ENCODE measurements around the gene LRRC23. TPM values are rescaled to one million over a fixed set of nuclear protein-coding genes. Genes with fewer than 3 reads are reported as not detected.

LRRC23 gene
- total and polyA plus RNA-seq, 2 donors from 2014 or later, result 16.6 to 19.7 TPM

DNA sequence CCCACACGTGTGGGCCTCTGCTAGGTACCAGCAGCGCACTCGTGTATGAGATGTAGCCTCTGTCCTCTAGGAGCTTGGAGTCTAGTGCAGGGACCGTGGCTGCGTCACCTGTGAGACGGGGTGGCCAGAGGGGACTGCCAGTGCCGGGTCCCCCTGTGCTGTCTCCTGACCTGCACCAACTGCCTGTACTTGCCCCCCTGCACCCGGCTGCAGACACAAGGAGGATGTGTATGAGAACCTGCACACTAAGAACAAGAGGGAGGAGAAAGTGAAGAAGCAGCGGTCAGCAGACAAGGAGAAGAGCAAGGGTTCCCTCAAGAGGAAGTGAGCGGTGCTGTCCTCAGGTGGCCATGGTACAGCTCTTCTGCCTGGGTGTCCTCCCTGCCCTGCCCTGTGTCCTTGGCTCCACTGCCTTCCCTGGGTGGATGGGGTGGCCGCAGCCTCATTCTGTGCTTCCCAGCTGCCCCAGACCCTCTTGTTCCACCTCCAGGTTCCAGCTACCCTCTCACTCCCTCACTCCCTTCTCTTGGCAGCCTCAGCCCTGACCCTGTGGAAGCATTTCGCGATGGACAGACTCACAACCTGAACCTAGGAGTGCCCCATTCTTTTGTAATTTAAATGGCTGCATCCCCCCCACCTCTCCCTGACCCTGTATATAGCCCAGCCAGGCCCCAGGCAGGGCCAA lies 56.1 kb downstream of the LRRC23 start:
- Histone ChIP-seq H3K9me3 (ENCODE audit: control insufficient read depth in 2 of 3, insufficient read depth in 1 of 3, low read length in 3 of 3) (no peaks in the 10 kb centered on the region), H3K27me3 (ENCODE audit: control insufficient read depth, insufficient read depth, low read length) (no peaks in the 10 kb centered on the region), H3K27ac (ENCODE audit: low read depth in 2 of 2, low read length in 2 of 2) (peak overlapping the region; percentile 0 to 80), H3K9ac (ENCODE audit: low read length in 3 of 3) (no peak overlapping the region), H3K4me3 (ENCODE audit: low read length in 3 of 3) (no peak overlapping the region), H3K4me1 (ENCODE audit: control insufficient read depth in 2 of 3, insufficient read depth in 2 of 3, low read depth in 1 of 3, low read length in 3 of 3) (peaks cover 0 to 26% (median 13%) of the 10 kb centered on the region in 3 donors), H3K36me3 (ENCODE audit: control insufficient read depth in 2 of 3, insufficient read depth in 3 of 3, low read length in 3 of 3) (peaks cover 0 to 11% (median 2%) of the 10 kb centered on the region in 3 donors)
- no peak for FAIRE-seq
- DNase-seq, result peak in 1 of 5 donors; percentile 47
- intact Hi-C loops (cut with DNase I), result no loop called here
- TF ChIP-seq, protein P1, sequence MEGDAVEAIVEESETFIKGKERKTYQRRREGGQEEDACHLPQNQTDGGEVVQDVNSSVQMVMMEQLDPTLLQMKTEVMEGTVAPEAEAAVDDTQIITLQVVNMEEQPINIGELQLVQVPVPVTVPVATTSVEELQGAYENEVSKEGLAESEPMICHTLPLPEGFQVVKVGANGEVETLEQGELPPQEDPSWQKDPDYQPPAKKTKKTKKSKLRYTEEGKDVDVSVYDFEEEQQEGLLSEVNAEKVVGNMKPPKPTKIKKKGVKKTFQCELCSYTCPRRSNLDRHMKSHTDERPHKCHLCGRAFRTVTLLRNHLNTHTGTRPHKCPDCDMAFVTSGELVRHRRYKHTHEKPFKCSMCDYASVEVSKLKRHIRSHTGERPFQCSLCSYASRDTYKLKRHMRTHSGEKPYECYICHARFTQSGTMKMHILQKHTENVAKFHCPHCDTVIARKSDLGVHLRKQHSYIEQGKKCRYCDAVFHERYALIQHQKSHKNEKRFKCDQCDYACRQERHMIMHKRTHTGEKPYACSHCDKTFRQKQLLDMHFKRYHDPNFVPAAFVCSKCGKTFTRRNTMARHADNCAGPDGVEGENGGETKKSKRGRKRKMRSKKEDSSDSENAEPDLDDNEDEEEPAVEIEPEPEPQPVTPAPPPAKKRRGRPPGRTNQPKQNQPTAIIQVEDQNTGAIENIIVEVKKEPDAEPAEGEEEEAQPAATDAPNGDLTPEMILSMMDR (IDR thresholded peaks at IDR 0.05; ENCODE audit: borderline replicate concordance, extremely low read depth, insufficient read depth), result no peak

DNA sequence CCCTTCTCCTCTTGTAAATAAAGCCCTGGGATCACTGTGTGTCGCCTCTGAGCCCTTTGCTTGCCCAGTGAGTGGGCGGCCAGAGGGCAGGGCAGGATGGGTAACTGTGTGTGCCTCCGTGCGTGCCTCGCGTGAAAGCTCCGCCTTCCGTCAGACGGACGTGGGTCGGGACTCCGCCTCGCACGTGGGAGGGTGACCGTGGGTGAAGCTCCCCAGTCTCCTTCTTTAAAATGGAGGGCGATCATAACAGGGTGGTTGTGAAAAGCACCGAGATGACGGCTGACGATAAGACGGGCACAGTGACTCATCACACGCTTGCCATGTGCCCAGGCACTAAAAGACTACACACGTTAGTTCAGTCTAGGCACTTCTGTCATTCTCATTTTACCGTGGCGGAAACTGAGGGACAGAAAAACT lies 56.7 kb downstream of the LRRC23 start:
- Histone ChIP-seq H3K36me3 (ENCODE audit: control insufficient read depth in 2 of 3, insufficient read depth in 3 of 3, low read length in 3 of 3) (peaks cover 2 to 16% (median 7%) of the 10 kb centered on the region in 3 donors), H3K27me3 (ENCODE audit: control insufficient read depth, insufficient read depth, low read length) (no peaks in the 10 kb centered on the region), H3K4me3 (ENCODE audit: low read length in 3 of 3) (peak overlapping the region in 1 of 3 donors; percentile 15), H3K4me1 (ENCODE audit: control insufficient read depth in 2 of 3, insufficient read depth in 2 of 3, low read depth in 1 of 3, low read length in 3 of 3) (peaks cover 0 to 26% (median 13%) of the 10 kb centered on the region in 3 donors), H3K9ac (ENCODE audit: low read length in 3 of 3) (peak overlapping the region in 1 of 3 donors; percentile 27), H3K9me3 (ENCODE audit: control insufficient read depth in 2 of 3, insufficient read depth in 1 of 3, low read length in 3 of 3) (no peaks in the 10 kb centered on the region), H3K27ac (ENCODE audit: low read depth in 2 of 2, low read length in 2 of 2) (peak overlapping the region; percentile 0 to 80)
- peak in 2 of 5 donors; percentile 63 to 91 for DNase-seq
- TF ChIP-seq, protein P1 (IDR thresholded peaks at IDR 0.05; ENCODE audit: borderline replicate concordance, extremely low read depth, insufficient read depth), result no peak
- FAIRE-seq, result no peak
- intact Hi-C loops (cut with DNase I), result no loop called here

DNA sequence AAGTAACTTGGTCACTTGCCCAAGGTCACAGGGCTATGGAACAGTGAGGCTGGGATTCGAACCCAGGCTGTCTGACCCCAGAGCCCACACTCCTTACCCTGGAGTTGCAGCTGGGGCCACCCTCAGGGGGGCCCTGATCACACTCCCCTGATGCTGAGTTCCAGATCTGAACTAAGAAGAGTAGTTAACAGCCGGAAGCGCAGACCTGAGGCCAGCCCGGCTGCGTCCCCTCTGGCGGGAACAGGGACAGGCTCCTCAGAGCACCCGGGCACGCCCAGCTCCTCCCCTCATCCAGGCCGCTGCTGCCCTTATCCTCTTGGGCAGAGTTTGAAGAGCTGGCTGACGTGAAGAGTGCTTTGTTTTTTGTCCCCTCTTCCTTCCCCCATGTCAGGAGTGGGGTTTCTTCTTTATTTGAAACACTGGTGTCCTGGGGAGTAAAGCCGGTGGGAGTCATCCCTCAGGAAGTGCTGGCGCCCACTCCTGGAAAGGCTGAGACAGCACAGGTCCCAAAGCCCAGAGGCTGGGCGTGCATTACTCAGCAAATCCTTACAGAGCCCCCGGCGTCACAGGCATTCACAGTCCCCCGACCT lies 57.2 kb downstream of the LRRC23 start:
- H3K27me3 ChIP-seq (ENCODE audit: control insufficient read depth, insufficient read depth, low read length), result no peaks in the 10 kb centered on the region
- H3K4me3 ChIP-seq (ENCODE audit: low read length in 3 of 3), result peak overlapping the region in 1 of 3 donors; percentile 32
- DNase-seq (peak; percentile 69 to 88 (median 83)), FAIRE-seq (no peak)
- H3K9me3 ChIP-seq (ENCODE audit: control insufficient read depth in 2 of 3, insufficient read depth in 1 of 3, low read length in 3 of 3), result no peaks in the 10 kb centered on the region
- H3K4me1 ChIP-seq (ENCODE audit: control insufficient read depth in 2 of 3, insufficient read depth in 2 of 3, low read depth in 1 of 3, low read length in 3 of 3), result peaks cover 0 to 26% (median 13%) of the 10 kb centered on the region in 3 donors
- peak overlapping the region; percentile 0 to 80 for H3K27ac ChIP-seq (ENCODE audit: low read depth in 2 of 2, low read length in 2 of 2)
- peaks cover 4 to 21% (median 9%) of the 10 kb centered on the region in 3 donors for H3K36me3 ChIP-seq (ENCODE audit: control insufficient read depth in 2 of 3, insufficient read depth in 3 of 3, low read length in 3 of 3)
- TF ChIP-seq, protein P1 (IDR thresholded peaks at IDR 0.05; ENCODE audit: borderline replicate concordance, extremely low read depth, insufficient read depth), result peak; percentile 17
- peak overlapping the region in 1 of 3 donors; percentile 27 for H3K9ac ChIP-seq (ENCODE audit: low read length in 3 of 3)
- intact Hi-C loops (cut with DNase I), result no loop called here
